NCI-H1436 (cell line): ENCODE measurements around the gene OXGR1.
"Not testable (repeated sequence)": the region's sequence is repeated elsewhere in the genome, so short reads cannot be mapped to it uniquely, and the experiment has no call there.

ENCODE experiments used
- DNase-seq: peaks from one replicate; lab custom pipeline; 2025; lab: John Stamatoyannopoulos, UW

The OXGR1 gene

DNA sequence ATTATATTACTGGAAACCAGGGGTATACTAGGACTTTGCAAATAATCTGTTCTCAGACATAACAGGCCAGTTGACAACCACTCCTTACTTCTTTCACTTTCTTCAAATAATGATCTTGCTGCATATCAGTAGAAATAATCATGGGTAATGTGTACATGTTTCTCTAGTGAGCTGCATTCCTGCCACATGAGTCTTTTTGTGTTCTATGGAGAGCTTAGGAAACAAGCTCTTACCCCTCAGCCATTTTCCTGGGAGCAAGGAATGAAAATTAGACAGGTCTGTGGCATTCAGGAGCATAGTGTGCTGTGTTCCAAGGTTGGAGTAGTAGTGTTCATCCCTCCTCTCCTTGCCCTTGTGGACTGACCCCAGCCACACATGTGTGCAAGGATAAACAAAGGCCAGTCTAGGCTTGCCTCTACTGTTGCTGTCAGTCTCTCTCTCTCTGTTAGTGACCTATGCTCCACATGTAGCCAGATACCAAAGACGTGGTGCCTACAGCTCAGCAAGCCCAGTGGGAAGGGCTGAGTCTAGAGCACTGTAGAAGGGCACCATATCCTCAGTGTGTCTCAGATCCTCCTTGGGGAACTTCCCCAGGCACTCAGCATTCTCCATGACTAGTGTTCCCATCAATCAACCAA, 11.5 kb upstream of the OXGR1 start:
- no peak for DNase-seq

DNA sequence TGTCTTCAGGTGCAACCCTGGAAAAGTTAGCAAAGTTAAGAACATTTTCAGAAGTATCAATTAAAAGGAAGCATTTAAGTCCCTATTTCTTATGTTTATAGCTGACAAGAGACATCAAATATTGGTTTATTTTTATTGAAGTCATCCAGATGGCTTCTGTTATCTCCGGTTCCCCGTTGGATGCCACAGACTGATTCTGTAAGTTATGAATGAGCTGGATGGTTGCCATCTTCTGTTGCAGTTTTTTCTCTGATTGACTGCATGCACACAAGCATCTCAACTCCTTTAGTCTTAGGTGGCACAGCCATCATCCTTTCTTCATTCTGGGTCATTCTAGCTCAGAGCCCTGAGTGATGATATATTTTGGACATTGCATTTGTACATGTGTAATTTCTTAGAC, 10.6 kb upstream of the OXGR1 start:
- DNase-seq: no peak

DNA sequence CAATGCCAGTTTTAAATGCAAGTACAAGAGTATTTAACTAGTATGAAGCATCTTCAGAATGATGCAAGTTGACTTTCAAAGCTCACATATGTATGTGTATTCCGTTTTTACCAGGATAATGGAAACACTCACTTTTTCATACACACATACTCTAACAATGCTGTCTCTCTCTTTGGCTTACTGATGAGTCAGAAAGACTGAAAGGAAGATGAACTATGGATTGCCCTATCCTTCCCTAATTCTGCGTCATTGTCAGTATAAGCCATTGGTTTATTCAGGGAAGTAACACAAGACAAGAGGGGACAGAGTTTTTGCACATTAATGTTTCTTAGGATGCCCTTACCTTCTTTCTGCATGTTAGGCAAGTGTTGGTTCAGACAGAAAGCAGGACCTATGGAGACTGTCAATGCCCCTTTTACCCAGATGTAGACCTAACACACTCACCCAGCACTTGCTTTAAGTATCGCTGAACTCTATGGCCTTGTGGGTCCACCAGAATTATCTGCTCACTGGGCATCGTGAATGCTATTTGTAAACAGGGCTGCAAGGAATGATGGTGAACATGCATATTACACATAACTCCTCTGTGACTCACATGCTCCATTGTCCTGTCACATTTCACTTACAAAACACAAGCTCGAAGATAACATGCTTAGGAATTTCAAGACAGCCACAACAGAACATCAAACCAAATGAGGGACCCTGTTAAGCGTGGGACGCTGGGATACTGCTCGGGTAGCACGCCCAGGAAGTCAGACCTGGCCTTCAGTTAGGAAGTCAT, 10.0 kb upstream of the OXGR1 start:
- no peak for DNase-seq

DNA sequence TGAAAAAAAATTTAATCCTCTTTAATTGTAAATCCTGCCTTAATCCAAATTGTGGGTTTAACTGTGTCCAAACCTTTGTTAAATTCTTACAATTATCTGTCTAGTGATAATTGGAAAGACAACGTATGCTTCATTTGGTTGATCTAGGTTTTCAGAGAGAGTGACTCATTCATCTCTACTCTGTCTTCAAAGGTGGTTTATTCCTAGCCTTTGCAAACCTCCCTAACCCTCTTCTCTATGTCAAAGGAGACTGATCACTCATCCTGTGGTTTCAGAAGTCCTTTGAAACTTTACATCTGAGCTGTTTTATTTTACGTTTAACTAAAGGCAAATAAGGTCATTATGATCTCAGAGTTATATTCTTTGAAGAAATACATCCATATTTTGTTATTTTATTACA, 8.8 kb upstream of the OXGR1 start:
- DNase-seq: no peak

DNA sequence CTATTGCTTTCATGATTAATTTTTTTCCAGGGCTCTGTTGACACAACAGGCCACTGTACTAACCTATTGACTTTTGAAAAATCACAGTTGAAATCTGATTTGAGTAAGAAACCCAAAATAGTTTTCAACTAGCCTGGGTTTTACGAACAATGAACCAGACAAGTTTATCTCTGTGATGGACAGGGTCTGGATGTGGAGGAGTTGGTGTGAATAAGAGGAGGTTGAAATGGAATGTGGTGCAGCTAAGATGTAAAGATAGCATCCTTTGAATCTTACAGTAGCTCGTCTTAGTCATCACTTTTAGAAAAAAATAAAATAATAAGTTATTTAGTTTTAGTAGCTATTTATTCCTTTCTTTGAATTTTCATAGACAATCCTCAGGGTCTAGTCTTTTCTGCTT, 8.3 kb upstream of the OXGR1 start:
- DNase-seq: no peak

DNA sequence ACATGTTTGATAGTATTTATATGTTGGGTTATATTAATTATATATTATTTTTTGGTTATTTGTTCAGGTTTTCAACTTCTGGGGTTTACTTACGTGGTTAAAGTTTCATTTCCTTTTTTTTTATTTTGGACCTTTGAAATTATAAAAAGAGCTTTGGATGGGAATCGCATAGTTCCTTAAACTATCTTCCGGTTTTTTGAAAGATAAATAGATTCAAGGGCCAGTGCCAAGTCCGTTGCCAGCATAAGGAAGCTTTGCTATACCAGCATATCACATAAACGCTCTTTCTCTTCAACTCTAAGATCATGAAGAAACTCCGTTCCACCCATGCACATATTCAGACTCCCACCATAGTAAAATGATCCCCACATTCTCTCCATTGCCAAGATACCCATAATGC, 7.4 kb upstream of the OXGR1 start:
- no peak for DNase-seq

DNA sequence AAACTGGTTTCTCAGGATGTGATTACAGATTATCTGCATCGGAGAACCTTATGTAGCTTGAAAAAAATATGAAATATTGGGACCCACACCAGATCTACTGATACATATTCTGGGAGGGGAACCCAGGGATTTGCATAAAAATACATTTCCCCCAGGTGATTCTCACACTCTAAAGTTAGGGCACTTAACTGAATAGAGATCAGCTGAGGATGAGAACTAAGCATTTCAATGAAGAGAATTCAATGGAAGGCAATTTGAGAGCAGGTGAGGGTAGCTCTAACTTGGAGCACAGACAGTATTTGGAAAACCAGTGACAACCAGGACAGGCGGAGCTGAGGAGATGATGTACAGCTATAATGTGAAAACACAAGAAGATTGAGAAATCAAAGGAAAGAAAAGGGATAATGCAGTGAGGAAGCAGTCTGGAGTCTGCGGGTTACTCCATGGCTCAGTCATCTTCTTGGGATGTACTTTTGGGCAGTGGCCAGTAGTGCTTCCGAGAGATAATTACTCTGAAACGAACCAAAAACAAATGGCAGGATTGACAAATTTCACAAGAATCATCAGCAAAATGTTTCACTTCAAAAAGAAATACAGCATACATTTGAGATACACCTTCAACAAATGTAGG, 6.1 kb upstream of the OXGR1 start:
- no peak for DNase-seq

DNA sequence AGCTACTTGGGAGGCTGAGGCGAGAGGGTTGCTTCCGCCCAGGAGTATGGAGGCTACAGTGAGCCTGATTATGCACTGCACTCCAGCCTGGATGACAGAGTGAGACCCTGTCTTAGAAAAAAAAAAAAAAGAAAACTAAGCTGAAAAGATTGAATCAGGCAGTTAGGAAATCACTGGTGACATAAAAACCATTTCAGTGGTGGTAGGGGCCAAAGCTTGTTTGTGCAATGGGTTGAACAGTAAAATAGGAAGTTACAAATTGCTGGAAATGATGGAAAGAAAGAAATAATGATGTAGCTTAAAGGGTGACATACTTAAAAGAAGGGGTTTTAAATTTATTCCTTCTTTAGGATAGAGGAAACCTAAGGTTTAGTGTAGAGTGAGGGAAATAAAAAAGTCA, 4.8 kb upstream of the OXGR1 start:
- no peak for DNase-seq

DNA sequence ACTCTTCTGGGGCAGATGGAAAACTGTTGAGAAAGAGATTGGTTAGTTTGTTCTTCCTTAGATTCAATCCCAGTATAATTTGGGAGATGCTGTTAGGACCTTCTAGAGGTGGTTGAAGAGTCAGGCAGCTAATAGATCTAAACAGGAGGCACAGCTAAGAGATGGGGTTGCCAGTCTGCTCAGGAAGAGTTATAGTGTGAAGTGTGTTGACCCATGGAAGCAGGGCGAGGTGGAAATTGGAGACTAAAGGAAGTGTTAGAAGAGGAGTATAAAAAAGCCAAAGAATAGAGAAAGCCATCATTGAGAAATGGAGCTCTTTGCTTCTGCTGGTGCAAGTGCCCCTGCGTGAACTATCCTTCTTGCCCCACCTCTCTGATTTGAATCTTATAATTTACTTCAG, 3.8 kb upstream of the OXGR1 start:
- DNase-seq: no peak

DNA sequence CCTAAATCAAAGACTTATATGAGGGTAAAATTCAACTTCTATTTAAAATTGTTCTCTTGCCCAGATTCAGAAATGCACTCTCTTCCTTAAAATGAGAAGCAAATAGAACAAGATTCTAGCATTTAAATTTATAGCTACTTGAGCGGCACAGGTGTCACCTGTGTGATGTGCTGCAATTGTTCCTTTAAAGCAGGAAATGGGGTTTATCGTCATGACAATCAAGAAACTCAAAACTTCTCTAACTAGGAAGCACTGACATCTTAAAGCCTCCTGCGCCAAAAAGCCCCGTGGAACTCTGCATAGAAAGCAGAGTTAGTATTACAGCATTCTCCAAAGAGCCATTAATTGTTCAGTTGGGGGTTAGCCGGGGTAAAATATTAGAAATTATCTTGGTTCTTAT, 2.6 kb upstream of the OXGR1 start:
- no peak for DNase-seq

DNA sequence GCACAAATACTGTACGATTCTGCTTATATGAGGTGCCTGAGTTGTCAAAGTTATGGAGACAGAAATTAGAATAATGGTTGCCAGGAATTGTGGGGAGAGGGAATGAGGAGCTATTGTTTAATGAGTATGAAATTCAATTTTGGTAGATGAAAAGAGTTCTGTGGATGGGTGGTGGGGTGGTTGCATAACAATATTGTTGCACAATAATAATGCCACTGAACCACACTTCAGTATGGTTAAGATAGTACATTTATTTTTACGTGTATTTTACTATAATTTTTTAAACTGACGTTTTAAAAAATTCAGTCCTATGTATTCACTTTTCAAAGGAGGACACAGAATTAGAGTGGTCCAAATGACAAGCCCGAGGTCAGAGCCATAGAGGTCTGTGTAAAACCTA, 1.8 kb upstream of the OXGR1 start:
- no peak for DNase-seq

DNA sequence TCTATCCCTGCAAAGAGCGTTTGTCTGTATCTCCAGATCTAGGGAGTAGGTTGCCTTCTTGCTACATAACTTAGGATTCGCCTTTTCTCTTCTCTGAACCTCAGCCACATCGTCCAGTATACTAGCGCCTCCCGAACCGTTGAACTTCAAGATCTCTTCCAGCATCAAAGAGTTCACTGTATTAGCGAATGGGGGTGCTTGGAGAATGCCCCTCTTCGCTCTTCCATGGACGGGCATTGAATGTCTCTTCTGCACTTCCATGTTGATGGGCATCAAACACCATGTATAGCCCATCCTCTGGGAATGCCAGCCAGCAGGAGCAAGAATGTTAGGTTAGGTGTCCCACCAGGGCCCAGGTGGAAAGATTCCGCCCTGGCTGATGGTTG, 575 bp upstream of the OXGR1 start:
- DNase-seq: no peak

DNA sequence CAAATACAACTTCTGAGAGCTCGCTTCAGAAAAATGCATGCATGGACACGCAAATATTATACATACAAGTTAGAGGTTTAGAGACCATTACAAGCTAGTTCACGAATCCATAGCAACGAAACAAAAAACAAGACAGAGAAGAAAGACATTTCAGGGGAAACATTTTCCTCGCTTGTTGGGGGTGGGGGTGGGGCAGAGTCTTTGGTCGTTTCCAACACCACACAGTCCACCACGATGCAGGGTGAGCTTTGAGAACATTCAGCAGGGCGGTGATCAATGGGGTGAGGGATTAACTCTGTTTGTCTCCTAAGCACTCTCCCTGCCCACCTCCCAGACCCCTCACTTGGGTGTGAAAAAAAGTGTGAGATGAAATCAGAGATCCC, 651 bp downstream of the OXGR1 start:
- no peak for DNase-seq

DNA sequence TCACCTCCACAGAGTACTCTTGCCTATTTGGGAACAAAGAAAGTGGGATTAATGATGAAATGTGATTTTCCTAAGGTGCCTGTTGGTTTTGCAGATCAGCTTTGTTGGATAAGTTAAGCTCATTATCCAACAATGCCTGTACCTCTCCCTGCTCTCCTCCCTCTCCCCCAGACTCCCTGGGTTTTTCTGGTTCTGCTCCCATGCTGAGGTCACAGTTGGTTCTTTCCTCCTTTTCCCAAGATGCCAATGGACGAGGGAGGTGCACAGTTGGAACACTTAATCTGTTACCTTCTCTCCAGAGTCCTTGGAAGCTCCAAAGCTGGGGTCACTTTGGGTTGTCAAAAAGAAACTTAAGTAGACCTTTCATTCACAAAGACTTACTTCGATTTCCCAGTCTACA, 1.6 kb downstream of the OXGR1 start:
- DNase-seq: no peak

DNA sequence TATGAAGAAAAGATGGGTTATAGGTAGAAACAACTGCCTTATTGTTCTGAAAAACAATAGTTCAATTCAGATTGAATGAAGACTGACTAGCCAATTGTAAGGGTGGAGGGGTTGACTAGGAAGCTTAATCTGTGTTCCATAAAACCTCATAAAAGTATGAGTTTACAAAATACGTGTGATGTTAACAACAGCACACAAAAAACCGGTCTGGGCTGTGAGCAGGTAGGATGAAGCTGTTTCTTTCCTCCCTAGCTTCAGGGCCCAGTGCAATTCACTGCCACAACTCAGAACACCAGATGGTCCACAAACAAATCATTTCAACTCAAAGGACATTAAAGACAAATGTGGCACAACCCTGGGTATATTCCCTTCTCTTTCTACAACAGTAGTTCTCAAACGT, 3.2 kb downstream of the OXGR1 start:
- DNase-seq: no peak

DNA sequence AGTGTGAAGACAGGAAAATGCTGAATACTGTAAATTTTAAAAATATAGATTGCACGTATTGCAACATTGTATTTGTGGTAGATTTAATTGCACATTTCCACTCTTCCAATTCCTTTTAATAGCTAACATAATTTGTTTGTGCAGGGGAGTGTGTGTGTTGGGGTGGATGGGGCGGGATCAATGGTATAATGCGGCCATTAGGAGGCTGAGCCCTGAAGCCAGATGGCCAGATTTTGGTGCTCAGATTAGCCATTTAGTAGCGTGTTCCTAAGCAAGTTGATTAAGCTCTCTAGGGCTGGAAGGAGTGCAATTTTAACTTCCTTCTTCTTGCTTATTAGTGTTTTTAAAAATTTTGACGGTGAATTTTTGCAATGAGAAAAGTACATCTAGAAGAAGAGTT, 5.8 kb downstream of the OXGR1 start:
- no peak for DNase-seq

DNA sequence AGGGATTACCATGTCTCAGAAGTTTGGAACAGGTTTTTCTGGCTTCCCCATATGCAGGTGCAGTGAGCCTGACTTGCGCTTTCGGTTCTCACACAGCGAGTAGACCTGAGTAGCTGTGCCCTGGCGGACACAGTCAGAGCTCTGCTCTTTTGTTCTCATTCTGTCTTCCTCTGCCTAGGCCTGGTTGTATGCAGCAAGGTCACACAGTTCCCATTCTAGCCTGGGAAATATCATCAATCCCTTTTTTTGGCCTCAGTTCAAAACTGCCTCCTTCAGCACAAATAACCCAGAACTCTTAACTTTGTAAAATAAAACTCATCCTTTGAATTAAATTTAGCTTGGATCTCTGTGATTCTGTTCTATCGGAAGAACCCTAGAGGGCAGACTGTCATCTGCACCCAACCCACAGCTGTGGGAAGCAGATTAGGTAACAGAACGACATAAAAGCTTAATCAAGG, 10.2 kb downstream of the OXGR1 start:
- DNase-seq: peak; percentile 1

DNA sequence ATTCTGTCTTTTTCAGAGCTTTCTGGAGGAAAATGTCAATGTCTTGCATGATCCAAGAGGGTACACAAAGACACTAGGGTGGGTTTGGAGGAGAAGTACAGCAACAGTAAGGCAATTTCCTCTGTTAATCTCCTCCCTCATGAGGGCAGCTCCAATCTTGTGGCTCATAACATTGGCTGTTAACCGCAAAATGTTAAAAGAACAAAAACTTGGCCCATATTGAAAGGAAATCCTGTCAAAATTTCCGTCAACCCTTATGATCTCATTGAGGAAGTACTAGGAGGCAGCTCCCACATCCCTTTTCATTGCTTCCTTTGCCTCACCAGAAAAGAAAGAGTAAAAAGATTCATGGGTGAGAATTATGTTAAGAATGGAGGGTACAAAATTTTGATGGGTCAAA, 11.6 kb downstream of the OXGR1 start:
- no peak for DNase-seq

DNA sequence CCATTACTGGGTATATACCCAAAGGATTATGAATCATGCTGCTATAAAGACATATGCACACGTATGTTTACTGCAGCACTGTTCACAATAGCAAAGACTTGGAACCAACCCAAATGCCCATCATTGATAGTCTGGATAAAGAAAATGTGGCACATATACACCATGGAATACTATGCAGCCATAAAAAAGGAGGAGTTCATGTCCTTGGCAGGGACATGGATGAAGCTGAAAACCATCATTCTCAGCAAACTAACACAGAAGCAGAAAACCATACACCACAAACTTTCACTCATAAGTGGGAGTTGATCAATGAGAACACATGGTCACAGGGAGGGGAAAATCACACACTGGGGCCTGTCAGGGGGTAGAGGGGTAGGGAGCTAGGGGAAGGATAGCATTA, 14.4 kb downstream of the OXGR1 start:
- DNase-seq: not testable (repeated sequence)

DNA sequence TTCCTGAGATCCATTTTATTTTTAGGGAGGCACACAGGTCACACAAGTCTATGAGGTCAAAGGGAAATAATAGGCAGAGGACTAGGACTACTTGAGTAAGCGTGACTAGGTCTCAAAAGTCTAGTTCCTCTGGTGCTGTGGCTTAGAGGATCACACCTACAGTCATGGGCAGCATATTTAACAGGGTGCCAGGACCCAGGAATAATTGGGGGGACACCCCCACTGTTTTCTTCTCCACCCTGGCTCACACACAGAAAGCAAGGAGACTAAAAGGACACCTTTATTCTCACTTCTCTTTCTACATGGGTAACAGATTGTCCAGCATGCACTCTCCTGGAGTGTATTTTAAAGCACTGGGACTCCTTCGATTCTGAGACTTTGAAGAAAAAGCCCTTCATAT, 26.2 kb downstream of the OXGR1 start:
- DNase-seq: no peak

DNA sequence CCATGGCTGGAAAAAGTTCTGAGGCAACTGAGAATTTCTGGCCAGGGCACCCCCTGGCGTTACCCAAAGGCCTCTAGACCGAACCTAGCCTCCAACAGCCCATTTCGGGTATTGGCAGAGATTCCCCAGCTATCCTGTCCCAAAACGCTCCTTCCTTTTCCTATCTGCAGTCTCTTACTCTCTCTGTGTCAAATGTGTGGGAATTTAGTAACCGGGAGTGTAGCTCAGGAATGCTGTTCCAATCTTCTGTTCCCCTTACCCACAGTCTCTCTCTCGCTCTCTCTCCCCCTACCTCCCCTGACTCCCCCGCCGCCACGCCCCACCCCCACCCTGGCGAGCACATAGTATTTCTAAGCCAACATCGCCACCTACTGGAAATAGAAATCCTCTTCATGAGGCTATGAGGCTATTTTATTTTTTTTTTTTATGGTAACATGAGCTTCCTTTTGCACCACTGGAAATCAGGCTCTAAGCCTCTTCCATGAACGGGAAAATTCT, 27.0 kb downstream of the OXGR1 start:
- DNase-seq: no peak

DNA sequence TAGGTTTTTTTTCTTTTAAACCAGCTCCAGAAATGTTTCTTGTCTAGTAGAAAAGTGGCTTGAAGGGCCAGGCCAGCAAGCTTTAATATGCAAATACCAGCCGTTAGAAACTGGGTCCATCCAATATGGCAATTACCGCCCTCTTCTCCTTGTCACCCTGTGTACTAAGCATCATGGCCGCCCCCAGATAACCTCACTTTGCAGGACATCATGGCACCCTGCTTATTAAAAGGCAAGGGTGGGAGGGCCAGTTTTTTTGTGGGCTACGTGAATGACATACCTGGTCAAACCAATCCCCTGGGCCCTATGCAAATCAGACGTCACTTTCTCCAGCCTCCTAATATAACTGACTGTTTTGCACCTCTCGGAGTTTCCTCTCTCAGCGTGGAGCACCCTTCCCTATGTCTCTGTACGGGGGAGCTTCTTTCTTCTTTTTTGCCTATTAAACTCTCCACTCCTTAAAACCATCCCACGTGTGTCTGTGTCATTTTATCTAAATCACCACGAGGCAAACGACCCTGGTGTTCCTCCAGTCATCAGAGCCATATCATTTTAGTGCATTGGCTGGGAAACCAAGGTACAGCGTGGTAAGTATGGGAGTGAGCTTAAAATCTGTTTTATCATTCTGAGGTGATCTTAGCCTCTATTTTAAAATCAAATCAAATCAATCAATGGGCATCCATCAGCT, 27.7 kb downstream of the OXGR1 start:
- no peak for DNase-seq
